Stimulated activated CD8-positive, alpha-beta memory T cell treated with anti-CD3 and anti-CD28 coated beads, Interleukin-7, amount 100 ng/mL, for 48 hours (primary cell): Measurements from ENCODE around the gene BAIAP2L2.

Source experiments
- DNase-seq, 2 donors: peaks; one replicate each; pipeline ENCODE4 v3.0.0-alpha.2; 2020; ENCODE audit warnings: low read depth in 1 of 2; ENCODE audit errors: extremely low read depth in 1 of 2

The BAIAP2L2 gene

GRCh38 chr22:38108561-38109319 lies 1.7 kb downstream of the BAIAP2L2 start:
- no peak for DNase-seq

DNA sequence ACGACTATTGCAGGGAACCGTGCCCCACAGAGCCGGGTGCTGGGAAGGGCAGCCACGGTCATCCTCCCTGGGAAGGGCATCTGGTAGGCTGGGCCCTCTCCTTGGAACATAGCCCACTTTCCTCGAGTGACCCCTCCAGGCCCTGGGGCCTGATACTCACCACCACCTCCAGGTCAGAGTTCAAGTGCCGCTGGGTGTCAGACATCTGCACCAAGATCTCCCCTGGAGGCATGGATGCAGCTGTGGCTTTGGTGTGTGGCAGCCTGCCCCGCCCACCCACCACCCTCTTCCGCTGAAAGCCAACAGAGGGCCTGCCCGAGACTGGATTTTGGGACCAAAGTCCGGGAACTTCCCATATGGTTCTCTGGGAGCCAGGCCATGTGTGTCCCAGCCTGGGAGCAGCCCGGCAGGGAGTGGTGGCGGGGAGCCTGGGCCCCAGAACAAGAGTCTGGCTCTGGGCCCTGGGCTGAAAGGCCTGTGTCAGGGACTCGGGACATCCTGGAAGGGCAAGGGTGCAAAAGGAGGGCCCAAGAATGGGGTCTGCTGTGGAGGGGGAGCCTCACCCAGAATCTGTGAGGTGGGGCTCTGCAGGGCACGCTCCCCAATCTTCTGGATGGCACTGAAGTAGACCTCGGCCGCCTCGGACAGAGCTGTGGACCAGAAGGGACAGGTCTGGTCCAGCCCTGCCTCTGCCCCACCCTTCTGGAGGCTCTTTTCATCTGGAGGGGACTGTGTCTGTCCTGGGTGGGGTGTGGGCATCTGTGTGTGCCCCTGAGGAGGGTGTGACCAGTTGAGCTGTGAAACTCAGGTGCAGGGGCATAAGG lies 2.6 kb downstream of the BAIAP2L2 start:
- no peak for DNase-seq

DNA sequence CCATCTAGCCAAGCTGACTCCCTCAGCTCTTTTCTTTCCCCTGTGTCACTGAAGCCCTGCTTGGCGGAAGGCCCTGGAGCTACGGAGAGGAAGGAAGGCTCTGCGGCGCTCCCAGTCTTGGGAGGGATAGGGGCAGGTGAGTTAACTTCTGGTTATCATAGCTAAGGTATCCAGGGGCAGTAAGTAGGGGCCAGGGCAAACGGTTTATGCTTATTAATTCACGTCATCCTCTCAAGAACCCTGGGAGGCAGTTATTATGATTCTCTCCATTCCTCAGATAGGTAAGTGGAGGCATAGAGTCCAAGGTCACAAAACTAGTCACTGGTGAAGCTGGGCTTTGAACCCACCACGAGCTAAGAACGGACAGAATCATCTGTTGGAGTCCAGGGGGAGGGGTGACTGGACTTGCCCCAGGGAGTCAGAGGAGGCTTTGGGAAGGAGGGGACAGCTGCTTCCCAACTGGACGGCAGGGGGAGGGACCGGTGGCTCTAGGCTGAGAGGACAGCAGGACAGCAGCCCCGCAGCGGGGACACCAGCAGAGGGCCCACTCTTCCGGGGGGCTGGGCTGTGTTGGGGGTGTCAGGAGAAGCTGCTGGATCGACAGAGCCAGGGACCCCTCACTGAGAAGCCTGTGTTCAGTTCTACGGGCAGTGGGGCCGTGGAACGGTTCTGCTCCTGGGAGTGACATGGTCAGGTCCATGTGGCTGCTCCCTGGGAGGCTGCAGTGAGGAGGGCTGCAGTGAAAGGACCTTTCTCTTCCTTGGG lies 3.5 kb downstream of the BAIAP2L2 start:
- DNase-seq, result no peak

GRCh38 chr22:38104084-38104483 lies 6.4 kb downstream of the BAIAP2L2 start:
- DNase-seq, result no peak

DNA sequence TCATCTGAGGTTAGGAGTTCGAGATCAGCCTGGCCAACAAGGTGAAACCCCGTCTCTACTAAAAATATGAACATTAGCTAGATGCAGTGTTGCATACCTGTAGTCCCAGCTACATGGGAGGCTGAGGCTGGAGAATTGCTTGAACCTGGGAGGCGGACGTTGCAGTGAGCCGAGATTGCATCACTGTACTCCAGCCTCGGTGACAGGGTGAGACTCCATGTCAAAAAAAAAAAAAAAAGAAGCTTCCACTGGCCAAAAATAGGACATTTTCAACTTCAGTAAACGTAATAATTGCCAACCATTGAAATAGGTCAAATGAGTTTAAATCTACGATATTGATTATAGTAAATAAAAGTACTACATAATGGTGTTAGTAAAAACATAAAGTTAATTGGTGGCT lies 6.8 kb downstream of the BAIAP2L2 start:
- no peak for DNase-seq

GRCh38 chr22:38098410-38099249 lies 11.9 kb downstream of the BAIAP2L2 start:
- DNase-seq, result no peak

- no peak for DNase-seq
These were observed 12.7 kb downstream of the BAIAP2L2 start for GRCh38 chr22:38097557-38098409.

DNA sequence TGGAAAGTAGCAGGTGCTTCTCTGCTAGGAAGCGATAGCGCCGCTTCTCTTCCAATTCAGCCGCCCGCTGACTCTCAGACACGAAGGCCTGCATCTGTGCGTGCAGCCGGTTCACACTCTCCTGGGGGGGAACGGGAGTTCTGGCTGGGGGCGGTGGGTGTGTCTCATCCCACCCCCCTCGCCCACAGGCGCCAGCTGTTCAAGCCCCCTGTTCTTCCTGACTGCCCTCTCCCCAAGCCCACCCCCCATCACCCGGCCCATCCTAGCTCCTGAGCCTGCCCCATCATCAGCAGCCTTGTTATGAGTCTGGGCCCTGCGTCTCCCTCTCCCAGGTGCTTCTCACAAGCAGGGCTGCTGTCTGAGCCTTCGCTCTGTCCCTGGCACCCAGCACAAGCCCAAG lies 13.4 kb downstream of the BAIAP2L2 start:
- DNase-seq, result no peak

- no peak for DNase-seq
These were observed 21.0 kb downstream of the BAIAP2L2 start for GRCh38 chr22:38089474-38089851.

DNA sequence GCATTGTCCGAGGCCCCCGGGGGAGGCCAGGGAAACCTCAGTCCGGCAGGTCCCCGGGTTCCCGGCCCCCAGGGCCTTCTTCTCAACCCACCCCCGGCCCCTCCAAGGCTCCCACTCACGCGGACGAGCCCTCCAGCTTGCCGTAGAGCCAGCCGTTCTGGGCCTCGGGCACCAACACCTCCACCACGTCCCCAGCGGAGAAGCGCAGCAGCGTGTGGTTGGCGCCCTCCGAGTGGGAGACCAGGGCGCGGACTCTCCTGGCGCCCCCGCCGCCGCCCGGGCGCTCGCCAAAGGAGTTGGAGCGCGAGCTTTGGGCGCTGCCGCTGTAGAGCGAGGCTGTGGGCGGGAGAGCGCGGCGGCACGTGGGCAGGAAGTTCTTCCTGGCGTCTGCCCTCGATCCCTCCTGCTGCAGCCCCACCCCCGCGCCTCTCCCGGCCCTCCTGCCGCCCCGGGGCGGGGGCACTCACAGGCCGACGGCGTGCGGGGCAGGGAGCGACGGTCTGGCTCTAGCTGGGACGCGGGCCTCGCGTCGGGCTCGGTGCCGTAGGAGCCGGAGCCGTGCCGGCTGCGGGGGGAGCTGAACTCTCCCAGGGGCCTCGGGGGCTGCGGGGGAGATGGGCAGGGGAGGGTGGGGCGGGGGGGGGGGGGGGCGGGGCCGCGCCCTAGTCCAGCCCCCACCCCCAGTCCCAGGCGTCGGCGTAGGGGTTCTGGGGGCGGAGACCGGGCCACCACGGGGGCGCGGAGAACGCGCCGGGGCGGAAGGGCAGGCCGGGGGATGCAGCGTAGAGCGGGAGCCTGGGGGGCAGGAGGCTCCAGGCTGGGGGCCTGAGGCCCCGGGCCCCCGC lies 21.6 kb downstream of the BAIAP2L2 start:
- DNase-seq, result no peak

DNA sequence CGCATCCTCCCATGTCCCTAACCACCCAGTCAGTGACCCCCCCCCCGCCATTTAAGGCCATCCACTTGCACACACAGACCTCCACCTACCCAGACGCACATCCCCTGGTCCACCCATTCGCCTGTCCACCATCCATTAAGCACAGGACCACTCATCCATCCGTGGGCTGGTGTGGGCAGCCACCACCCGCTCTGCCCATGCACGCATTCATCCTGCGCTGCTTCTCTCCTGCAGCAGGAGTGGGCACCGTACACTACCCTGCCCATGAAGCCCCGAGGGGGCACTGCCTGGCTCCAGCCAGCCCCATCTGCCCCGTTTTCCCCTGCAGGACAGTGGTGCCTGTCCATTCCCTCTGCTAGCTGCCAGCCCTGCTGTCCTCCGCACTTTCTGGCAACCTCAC lies 22.6 kb downstream of the BAIAP2L2 start:
- no peak for DNase-seq

DNA sequence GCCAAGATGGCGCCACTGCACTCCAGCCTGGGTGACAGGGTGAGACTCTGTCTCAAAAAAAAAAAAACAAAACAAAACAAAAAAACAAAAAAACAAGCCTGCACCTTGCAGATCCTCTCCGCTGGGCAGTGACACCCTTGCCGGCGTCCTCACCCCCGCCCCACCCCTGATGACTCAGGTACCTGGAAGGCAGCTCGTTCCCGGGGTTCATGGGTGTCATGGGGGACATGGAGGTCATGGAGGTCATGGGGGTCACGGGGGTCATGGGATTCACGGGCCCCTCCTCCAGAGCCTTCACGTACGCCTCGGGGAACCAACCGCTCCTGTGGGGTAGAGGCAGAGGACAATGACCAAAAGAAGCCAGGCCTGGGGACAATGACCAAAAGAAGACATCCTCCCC lies 23.5 kb downstream of the BAIAP2L2 start:
- DNase-seq, result no peak

GRCh38 chr22:38086001-38086845 lies 24.3 kb downstream of the BAIAP2L2 start:
- no peak for DNase-seq

GRCh38 chr22:38085501-38085900 lies 25.0 kb downstream of the BAIAP2L2 start:
- DNase-seq, result no peak

DNA sequence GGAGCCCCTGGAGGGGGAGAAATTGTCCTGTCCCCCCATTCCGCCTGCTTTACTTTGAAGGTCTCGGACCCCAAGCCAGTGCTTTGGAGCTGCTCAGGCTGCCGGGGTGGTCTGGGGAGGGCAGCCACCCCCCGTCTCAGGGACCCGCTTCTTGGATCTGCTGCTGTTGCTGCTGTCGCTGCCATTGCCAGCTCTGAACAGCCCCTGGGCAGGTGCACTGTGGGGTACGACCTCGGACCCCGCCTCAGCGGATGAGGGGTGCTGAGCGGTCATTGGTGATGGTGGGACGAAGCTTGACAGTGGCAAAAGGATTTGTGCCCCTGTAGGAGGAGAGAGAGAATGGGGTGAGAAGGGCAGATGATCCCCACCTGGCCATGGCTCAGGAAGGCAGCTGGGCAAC lies 25.4 kb downstream of the BAIAP2L2 start:
- no peak for DNase-seq

GRCh38 chr22:38083931-38084631 lies 26.4 kb downstream of the BAIAP2L2 start, which contains the start of gene SLC16A8:
Gene SLC16A8, minus strand, starts transcription at chr22:38084184. Its CDS starts 1,311 bp downstream, at chr22:38082873.
- no peak for DNase-seq
